HFF-Myc (cell line): ENCODE data around the gene SCAMP4.
A peak's percentile ranks its signal among the peaks of the same experiment; 100 is the strongest.
"Not testable (repeated sequence)": the region's sequence is repeated elsewhere in the genome, so short reads cannot be mapped to it uniquely, and the experiment has no call there.

Source experiments
- DNase-seq: peaks from one replicate; pipeline ENCODE4 v3.0.0-alpha.2; 2011; ENCODE audit warnings: low read depth; ENCODE audit errors: extremely low read depth
- H3K4me3 ChIP-seq: replicated peaks from 2 replicates; pipeline ENCODE4 v1.5.1; 2011; ENCODE audit warnings: low read depth, mild to moderate bottlenecking, control low read depth, low read length
- TF ChIP-seq, protein P1 (sequence below): IDR thresholded peaks from 2 replicates; pipeline ENCODE4 v1.5.1; 2012; ENCODE audit warnings: mild to moderate bottlenecking, low read depth, low read length, control low read depth; ENCODE audit errors: missing control alignments

The SCAMP4 gene

DNA sequence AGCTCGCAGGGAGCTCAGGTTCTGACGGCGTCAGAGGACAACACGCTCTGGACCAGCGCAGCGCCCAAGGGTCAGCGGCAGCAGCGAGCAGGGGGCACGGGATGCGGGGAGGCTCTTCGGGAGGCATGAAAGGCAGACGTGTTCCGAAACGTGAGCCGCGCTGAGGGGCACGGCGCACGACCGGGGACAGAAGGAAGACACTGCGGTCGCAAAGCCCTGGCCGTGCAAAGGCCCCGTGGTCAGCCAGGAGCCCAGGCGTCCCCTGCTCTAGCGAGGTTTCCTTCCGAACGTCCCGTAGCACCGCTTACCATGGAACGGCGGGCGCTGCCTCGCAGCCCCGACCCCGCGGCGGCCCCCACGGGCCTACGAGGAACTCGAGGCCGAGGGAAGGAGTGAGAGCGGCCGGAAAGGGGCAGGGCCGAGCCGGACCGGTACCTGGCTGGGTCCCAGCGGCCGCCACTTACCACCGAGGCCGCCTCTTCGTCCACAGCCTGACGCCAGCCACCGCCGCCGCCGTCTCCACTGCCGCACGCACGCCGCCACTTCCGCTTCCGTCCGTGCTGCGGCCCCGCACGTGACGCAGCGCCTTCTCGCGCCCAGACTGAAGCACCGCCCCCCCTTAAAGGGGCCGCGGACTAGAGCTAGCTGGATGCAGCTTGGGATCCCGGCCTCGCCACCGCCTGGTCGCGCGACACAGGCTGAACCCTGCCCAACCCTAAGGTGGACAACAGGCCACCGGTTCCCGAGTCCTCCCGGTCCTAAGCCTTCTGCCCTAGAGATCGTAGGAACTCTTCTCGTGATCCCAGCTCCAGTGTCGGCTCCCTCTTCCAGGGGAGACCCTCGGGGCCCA lies 29.3 kb upstream of the SCAMP4 start:
- H3K4me3 ChIP-seq = peak overlapping the region; percentile 52
- DNase-seq = peak; percentile 63
- TF ChIP-seq, protein P1, sequence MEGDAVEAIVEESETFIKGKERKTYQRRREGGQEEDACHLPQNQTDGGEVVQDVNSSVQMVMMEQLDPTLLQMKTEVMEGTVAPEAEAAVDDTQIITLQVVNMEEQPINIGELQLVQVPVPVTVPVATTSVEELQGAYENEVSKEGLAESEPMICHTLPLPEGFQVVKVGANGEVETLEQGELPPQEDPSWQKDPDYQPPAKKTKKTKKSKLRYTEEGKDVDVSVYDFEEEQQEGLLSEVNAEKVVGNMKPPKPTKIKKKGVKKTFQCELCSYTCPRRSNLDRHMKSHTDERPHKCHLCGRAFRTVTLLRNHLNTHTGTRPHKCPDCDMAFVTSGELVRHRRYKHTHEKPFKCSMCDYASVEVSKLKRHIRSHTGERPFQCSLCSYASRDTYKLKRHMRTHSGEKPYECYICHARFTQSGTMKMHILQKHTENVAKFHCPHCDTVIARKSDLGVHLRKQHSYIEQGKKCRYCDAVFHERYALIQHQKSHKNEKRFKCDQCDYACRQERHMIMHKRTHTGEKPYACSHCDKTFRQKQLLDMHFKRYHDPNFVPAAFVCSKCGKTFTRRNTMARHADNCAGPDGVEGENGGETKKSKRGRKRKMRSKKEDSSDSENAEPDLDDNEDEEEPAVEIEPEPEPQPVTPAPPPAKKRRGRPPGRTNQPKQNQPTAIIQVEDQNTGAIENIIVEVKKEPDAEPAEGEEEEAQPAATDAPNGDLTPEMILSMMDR = no peak

DNA sequence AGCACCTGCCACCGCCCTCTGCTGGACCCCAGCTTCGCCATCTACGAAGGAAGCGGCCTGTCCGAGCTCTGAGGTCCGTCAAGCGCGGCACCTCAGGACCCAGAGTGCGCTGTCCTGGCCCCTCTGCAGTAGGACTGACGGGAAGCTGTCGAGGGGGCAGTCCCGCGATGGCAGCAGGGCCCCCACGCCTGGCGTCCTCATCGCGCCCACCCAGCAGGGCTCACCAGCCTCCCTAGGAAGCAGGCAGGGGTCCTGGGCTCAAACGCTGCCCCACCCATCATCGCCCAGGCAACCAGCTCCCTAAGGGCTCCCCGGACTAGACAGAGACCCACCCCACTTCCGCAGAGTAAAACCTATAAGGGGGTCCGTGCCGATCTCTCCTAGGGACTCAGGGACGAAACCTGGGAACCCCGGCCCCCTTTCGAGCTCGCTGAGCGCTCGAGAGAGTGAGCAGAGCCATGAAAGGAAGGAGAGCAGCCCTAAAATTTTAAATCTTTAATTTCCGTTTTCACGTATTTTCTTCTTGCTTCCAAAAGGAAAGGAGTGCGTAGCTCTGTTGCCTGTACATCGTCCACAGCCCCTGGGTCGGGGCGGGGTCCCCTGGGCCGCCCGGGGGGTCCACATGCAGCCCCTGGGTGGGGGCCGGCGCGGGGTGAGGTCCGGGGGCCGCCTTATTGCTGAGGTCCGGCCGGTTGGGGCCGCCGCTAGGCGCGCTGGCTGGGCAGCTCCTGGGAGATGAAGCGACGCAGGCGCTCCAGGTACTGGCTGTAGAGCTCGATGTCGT lies 28.5 kb upstream of the SCAMP4 start:
- H3K4me3 ChIP-seq = peak overlapping the region; percentile 52
- TF ChIP-seq, protein P1 = peak; percentile 20

DNA sequence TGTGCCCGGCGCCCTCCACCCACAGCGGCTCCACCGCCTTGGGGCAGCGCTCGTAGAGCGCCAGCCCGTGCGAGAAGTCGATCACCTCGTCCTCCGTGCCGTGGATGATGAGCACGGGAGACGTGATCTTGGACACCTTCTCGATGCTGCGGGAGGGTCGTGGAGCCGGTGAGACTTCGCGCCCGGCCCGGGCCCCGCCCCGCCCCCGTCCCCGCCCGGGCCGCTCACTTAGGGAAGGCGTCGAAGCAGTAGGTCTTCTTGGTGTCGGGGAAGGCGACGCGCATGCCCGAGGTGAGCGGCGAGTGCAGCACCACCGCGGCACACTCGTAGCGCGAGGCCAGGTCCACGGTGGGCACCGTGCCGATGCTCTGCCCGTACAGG lies 27.9 kb upstream of the SCAMP4 start:
- not testable (repeated sequence) for DNase-seq, H3K4me3 ChIP-seq

More for the DNA sequence above, 28.5 kb upstream of the SCAMP4 start:
- not testable (repeated sequence) for DNase-seq

DNA sequence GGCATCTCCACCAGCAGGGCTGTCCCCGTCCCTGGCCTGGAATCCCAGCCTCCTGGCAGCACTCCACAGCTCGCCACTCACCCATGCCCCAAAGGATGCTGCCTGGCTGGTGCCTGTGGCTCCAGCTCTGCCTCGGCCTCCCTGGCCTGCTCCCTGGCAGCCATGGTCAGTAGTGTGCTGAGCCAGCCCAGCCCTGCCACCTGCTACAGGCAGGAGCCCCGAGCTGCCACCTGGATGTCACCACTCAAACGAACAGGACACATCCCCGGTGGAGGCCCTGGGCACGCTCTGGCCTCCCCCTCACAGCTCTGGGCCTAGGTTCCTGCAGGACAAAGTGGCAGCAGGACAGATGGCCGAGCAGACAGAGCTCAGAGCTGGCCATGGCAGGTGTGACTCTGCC lies 26.6 kb upstream of the SCAMP4 start:
- not testable (repeated sequence) for H3K4me3 ChIP-seq, DNase-seq

DNA sequence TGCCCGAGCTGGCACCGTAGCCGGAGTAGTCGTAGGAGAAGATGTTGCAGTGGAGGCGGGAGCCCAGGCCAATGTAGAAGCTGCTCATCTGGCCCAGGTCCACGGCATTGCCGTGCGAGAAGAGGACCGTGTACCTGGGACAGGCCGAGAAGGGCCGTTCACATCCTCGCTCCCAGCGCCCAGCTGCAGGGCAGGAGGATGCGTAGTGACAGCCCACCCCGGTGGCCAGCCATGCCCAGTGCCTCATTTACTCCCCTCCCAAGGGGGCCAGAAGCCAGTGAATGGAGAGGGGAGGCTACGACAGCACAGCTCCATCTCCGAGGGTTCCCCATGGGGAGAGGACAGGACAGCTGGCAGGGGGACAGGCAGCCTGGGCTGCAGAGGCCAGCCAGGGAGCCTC lies 25.2 kb upstream of the SCAMP4 start:
- not testable (repeated sequence) for DNase-seq, H3K4me3 ChIP-seq

DNA sequence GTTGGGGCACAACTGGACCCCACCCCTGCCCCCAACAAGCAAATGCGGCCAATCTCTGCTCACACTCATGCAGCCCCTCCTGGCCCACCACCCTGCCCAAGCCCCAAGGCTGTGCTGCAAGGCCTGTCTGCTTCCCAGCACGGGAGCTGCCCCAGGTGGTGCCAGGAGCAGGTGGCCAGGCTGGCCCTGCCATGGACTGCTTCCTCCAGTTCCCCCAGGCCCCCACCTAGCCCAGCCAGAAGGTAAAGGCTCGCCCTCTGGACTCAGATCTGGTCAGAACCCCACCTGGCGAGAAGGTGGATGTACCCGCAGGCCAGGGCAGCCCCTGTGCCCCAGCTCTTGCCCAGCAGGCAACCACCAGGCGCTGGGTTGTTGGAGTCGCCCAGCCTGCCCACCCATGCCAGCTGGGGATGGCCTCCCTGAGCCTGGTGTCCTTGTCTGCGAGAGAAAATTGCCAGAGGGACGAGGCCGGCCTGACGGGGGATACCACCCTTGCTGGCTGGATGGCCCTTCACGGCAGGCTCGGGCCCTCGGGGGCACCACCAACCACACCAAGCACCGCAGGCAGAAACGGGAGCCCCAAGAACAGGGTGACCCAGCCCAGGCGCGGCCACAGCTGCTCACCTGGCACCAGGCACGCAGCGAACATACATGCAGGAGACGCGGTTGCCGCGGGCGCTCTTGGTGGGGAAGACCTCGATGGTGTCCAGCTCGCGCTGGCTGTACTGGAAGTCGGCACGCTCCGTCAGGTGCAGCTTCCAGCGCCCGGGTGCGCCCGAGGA lies 24.4 kb upstream of the SCAMP4 start:
- DNase-seq = no peak
- TF ChIP-seq, protein P1 = no peak
- H3K4me3 ChIP-seq = no peak overlapping the region

DNA sequence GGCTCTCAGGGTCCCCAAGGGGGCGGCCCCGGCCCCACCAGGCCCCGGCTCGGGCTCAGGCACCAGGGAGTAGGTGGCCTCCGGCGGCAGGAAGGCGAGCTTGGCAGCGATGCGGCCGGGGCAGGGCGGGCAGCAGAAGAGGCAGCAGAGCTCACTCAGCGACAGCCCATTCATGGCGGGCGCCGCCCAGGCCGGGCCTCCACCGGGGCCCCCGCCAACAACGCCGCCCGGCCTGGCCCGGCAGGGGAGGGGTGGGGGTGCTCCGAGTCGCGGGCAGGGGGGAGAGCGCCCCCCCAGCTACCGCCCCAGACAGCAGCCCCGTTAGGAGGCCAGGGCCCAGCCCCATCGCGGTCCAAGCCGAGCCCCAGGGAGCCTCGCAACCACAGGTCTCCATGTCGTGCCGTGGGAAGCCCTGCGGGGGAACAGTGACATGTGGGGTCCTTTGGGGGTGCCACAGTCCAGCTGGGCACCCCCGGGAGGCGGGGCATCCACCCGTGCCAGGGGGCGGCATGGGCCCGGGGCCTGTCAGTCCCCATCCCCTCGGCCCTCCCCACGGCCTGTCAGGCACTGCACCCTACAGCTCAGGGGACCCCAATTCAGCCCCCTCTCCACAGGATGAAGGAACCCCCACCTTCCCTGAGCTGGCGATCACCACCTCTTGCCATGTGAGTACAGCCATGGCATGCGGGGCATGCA lies 23.7 kb upstream of the SCAMP4 start:
- H3K4me3 ChIP-seq = not testable (repeated sequence)

DNA sequence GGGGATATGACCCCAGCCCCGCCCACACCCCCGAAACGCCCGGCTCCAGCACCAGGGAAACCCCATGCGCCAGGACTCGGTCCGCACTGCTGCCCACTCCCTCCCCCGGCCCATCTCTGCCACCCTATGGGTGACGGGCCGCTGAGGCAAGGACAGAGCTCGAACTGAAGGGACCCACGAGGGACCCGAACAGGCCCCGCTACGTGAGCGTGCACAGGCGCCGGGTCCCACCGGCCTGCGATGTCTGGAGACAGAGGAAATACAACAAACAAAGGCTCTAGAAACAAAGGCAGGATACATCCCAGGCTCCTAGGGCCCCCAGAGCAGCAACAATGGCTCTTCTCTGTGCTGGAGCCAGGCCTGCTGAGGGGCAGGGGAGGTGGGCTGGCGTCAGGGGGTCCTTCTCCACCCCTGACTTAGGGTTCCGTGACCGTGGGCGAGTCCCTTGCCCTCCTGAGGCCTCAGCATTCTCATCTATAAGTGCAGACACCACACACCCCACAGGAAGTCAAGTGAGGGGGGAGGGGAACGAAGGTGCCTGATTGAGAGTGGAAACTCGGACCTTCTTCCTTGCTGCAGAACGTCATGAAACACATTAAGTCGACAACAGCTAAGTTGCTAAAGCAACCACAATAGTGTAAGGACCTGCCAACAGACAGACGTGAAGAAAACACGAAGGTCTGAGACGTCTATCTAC lies 23.0 kb upstream of the SCAMP4 start:
- no peak for DNase-seq
- TF ChIP-seq, protein P1 = no peak
- no peak overlapping the region for H3K4me3 ChIP-seq

More for the DNA sequence above, 23.7 kb upstream of the SCAMP4 start:
- DNase-seq = not testable (repeated sequence)
